Measurements from ENCODE around the gene RFXAP.

The RFXAP gene

GRCh38 chr13:36841391-36841790 is 22.4 kb downstream of the RFXAP start:
- H2AFZ ChIP-seq (ENCODE audit: low read length): no peak overlapping the region
- no peaks in the 10 kb centered on the region for H3K4me1 ChIP-seq (ENCODE audit: insufficient read depth, low read length, severe bottlenecking)

GRCh38 chr13:36847606-36848005 is 28.6 kb downstream of the RFXAP start:
- H3K9me3 ChIP-seq (ENCODE audit: low read length): no peaks in the 10 kb centered on the region
- H3F3A ChIP-seq (ENCODE audit: insufficient read depth, low read length): no peaks in the 10 kb centered on the region
- no peak overlapping the region for H2AFZ ChIP-seq (ENCODE audit: low read length)
- H3K4me3 ChIP-seq (ENCODE audit: low read depth, low read length, poor library complexity, severe bottlenecking): no peak overlapping the region
- no peaks in the 10 kb centered on the region for H4K20me1 ChIP-seq (ENCODE audit: insufficient read depth, low read length)
- H3K79me2 ChIP-seq (ENCODE audit: insufficient read depth, low read length): no peaks in the 10 kb centered on the region
- H3K9ac ChIP-seq (ENCODE audit: low read length): no peak overlapping the region
- no peaks in the 10 kb centered on the region for H3K27me3 ChIP-seq (ENCODE audit: insufficient read depth, low read length)
- TF ChIP-seq CTCF (IDR thresholded peaks at IDR 0.05; ENCODE audit: low read length) (no peak), EZH2 (IDR thresholded peaks at IDR 0.05; ENCODE audit: borderline replicate concordance, low read length) (no peak)
- no peaks in the 10 kb centered on the region for H3K4me1 ChIP-seq (ENCODE audit: insufficient read depth, low read length, severe bottlenecking)
- no peak overlapping the region for H3K27ac ChIP-seq (ENCODE audit: low read depth, low read length, poor library complexity, severe bottlenecking)
- no peak overlapping the region for H3K4me2 ChIP-seq (ENCODE audit: low read length)
- no peaks in the 10 kb centered on the region for H3K9me2 ChIP-seq (ENCODE audit: low read depth, low read length)
- H3K36me3 ChIP-seq (ENCODE audit: insufficient read depth, low read length): no peaks in the 10 kb centered on the region

More at GRCh38 chr13:36841391-36841790, 22.4 kb downstream of the RFXAP start:
- Histone ChIP-seq H3K4me2 (ENCODE audit: low read length) (no peak overlapping the region), H3K9me2 (ENCODE audit: low read depth, low read length) (no peaks in the 10 kb centered on the region), H3K9me3 (ENCODE audit: low read length) (no peaks in the 10 kb centered on the region), H4K20me1 (ENCODE audit: insufficient read depth, low read length) (no peaks in the 10 kb centered on the region), H3K9ac (ENCODE audit: low read length) (no peak overlapping the region), H3K79me2 (ENCODE audit: insufficient read depth, low read length) (no peaks in the 10 kb centered on the region), H3F3A (ENCODE audit: insufficient read depth, low read length) (no peaks in the 10 kb centered on the region), H3K36me3 (ENCODE audit: insufficient read depth, low read length) (no peaks in the 10 kb centered on the region), H3K27me3 (ENCODE audit: insufficient read depth, low read length) (no peaks in the 10 kb centered on the region), H3K27ac (ENCODE audit: low read depth, low read length, poor library complexity, severe bottlenecking) (no peak overlapping the region), H3K4me3 (ENCODE audit: low read depth, low read length, poor library complexity, severe bottlenecking) (no peak overlapping the region)
- TF ChIP-seq EZH2 (IDR thresholded peaks at IDR 0.05; ENCODE audit: borderline replicate concordance, low read length) (no peak), CTCF (IDR thresholded peaks at IDR 0.05; ENCODE audit: low read length) (no peak)

GRCh38 chr13:36848199-36848982 is 29.4 kb downstream of the RFXAP start:
- H2AFZ ChIP-seq (ENCODE audit: low read length): no peak overlapping the region
- no peaks in the 10 kb centered on the region for H4K20me1 ChIP-seq (ENCODE audit: insufficient read depth, low read length)
- H3F3A ChIP-seq (ENCODE audit: insufficient read depth, low read length): no peaks in the 10 kb centered on the region
- no peaks in the 10 kb centered on the region for H3K79me2 ChIP-seq (ENCODE audit: insufficient read depth, low read length)
- no peak overlapping the region for H3K4me2 ChIP-seq (ENCODE audit: low read length)
- H3K27me3 ChIP-seq (ENCODE audit: insufficient read depth, low read length): no peaks in the 10 kb centered on the region
- no peaks in the 10 kb centered on the region for H3K4me1 ChIP-seq (ENCODE audit: insufficient read depth, low read length, severe bottlenecking)
- TF ChIP-seq CTCF (IDR thresholded peaks at IDR 0.05; ENCODE audit: low read length) (peak; percentile 12; the same call in 1 of the 2 replicates), EZH2 (IDR thresholded peaks at IDR 0.05; ENCODE audit: borderline replicate concordance, low read length) (no peak)
- H3K36me3 ChIP-seq (ENCODE audit: insufficient read depth, low read length): no peaks in the 10 kb centered on the region
- no peak overlapping the region for H3K27ac ChIP-seq (ENCODE audit: low read depth, low read length, poor library complexity, severe bottlenecking)
- no peaks in the 10 kb centered on the region for H3K9me2 ChIP-seq (ENCODE audit: low read depth, low read length)
- H3K4me3 ChIP-seq (ENCODE audit: low read depth, low read length, poor library complexity, severe bottlenecking): no peak overlapping the region
- no peak overlapping the region for H3K9ac ChIP-seq (ENCODE audit: low read length)
- H3K9me3 ChIP-seq (ENCODE audit: low read length): no peaks in the 10 kb centered on the region

Data from OCI-LY1 (cell line).